Esophagus muscularis mucosa (tissue), 3 donors: ENCODE results near the gene TSFM.

ENCODE experiments used
- CTCF ChIP-seq, 3 experiments: fragments of 200-600 bp in 2 of 3; fragments of 450-650 bp in 1 of 3; sonication (generic) in 2 of 3; IDR thresholded peaks; one replicate each; pipeline ENCODE4 v1.5.1; 2017 to 2019; ENCODE audit warnings: antibody characterized with exemption in 3 of 3, mild to moderate bottlenecking in 2 of 3, moderate library complexity in 1 of 3
- EP300 ChIP-seq: sonication (generic); formaldehyde crosslinking; IDR thresholded peaks from one replicate; pipeline ENCODE4 v1.6.1; 2017; ENCODE audit warnings: antibody characterized with exemption

GRCh38 chr12:57842342-57843294 is 60.0 kb downstream of the TSFM start:
- TF ChIP-seq CTCF (IDR thresholded peaks at IDR 0.05), result no peak
- TF ChIP-seq EP300, result no peak
